Measurements from ENCODE around the gene AP2A1.

AP2A1 gene

DNA sequence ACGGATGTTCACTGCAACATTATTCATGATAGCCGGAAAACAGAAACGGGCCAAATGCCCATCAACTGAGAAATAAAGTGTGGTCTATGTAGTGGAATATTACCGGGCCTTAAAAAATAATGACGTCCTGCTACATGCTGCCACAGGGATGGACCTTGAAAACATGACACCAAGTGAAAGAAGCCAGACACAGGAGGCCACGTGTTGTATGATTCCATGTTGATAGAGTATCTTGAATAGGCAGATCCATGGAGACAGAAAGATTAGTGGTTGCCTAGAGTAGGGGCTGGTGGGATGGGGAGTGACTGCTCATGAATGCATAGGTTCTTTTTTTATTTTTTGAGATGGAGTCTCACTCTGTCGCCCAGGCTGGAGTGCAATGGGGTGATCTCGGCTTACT, 3.7 kb downstream of the AP2A1 start:
- no peak overlapping the region for H3K4ac ChIP-seq (ENCODE audit: low read depth, low read length)

DNA sequence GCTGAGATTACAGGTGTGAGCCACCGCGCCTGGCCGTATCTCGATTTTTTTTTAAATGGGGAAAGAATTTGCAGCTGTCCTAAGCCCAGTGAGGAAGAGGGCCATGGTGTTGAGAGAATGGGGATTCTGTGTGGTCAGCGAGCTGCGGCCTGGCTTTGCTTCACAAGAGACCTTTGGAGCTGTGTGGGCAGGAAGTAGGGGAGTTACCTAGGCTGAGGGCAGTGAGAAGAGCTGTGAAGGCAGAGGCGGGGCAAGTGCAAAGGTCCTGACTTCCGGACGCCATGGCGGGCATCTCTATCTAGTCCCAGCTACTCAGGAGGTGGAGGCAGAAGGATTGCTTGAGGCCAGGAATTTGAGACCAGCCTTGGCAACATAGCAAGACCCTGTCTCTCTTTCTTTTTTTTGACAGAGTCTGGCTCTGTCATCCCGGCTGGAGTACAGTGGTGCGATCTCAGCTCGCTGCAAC, 4.9 kb downstream of the AP2A1 start:
- H3K4me1 ChIP-seq (ENCODE audit: control insufficient read depth in 1 of 2, insufficient read depth in 2 of 2, low read length in 2 of 2), result peaks cover 17 to 20% of the 10 kb centered on the region in 2 experiments
- no peak overlapping the region for H2AK5ac ChIP-seq (ENCODE audit: low read length)
- no peak overlapping the region for H3K4ac ChIP-seq (ENCODE audit: low read depth, low read length)
- no peak overlapping the region for H3K18ac ChIP-seq (ENCODE audit: low read length)
- peaks cover 19 to 25% of the 10 kb centered on the region in 2 experiments for H3K36me3 ChIP-seq (ENCODE audit: control insufficient read depth in 1 of 2, insufficient read depth in 2 of 2, low read length in 2 of 2)
- no peak overlapping the region for H3K4me2 ChIP-seq (ENCODE audit: low read length)
- no peak overlapping the region for H2BK12ac ChIP-seq (ENCODE audit: low read length)
- peaks cover 11% of the 10 kb centered on the region for H3K79me2 ChIP-seq (ENCODE audit: control insufficient read depth, insufficient read depth, low read length, poor library complexity)
- peaks cover 9% of the 10 kb centered on the region for H3K79me1 ChIP-seq (ENCODE audit: low read length)
- no peaks in the 10 kb centered on the region for H3K9me3 ChIP-seq (ENCODE audit: insufficient read depth, low read depth, low read length)
- H2BK5ac ChIP-seq (ENCODE audit: low read depth, low read length, poor library complexity), result no peak overlapping the region
- H4K12ac ChIP-seq (ENCODE audit: low read depth, low read length), result no peak overlapping the region
- H3K27ac ChIP-seq (ENCODE audit: low read depth, low read length), result no peak overlapping the region
- no peaks in the 10 kb centered on the region for H3K27me3 ChIP-seq (ENCODE audit: insufficient read depth, low read length)
- WGBS (ENCODE audit: extremely low coverage, insufficient coverage, insufficient read length), result no CpG with 5 or more reads among the region's 13 CpGs
- H3K4me3 ChIP-seq (ENCODE audit: low read depth, low read length), result no peak overlapping the region
- H3K23ac ChIP-seq (ENCODE audit: low read length), result no peak overlapping the region
- no peak overlapping the region for H2BK120ac ChIP-seq (ENCODE audit: insufficient read depth, low read length, poor library complexity)
- no peak overlapping the region for H3K14ac ChIP-seq (ENCODE audit: low read length)
- H4K8ac ChIP-seq (ENCODE audit: low read depth, low read length), result no peak overlapping the region
- DNase-seq, result no peak
- H3K9ac ChIP-seq (ENCODE audit: low read length), result no peak overlapping the region
- no peak overlapping the region for H2AFZ ChIP-seq (ENCODE audit: insufficient read depth, low read length, poor library complexity)
- H4K91ac ChIP-seq (ENCODE audit: low read depth, low read length), result no peak overlapping the region

More for the DNA sequence above, 3.7 kb downstream of the AP2A1 start:
- Histone ChIP-seq H3K9me3 (ENCODE audit: insufficient read depth, low read depth, low read length) (no peaks in the 10 kb centered on the region), H3K23ac (ENCODE audit: low read length) (no peak overlapping the region), H4K12ac (ENCODE audit: low read depth, low read length) (no peak overlapping the region), H3K36me3 (ENCODE audit: control insufficient read depth in 1 of 2, insufficient read depth in 2 of 2, low read length in 2 of 2) (peaks cover 13 to 17% of the 10 kb centered on the region in 2 experiments), H2BK12ac (ENCODE audit: low read length) (no peak overlapping the region), H3K4me2 (ENCODE audit: low read length) (no peak overlapping the region), H3K14ac (ENCODE audit: low read length) (no peak overlapping the region), H3K27me3 (ENCODE audit: insufficient read depth, low read length) (no peaks in the 10 kb centered on the region), H3K27ac (ENCODE audit: low read depth, low read length) (no peak overlapping the region), H3K79me1 (ENCODE audit: low read length) (peaks cover 15% of the 10 kb centered on the region), H3K9ac (ENCODE audit: low read length) (no peak overlapping the region), H3K4me3 (ENCODE audit: low read depth, low read length) (no peak overlapping the region), H4K91ac (ENCODE audit: low read depth, low read length) (no peak overlapping the region), H2AK5ac (ENCODE audit: low read length) (no peak overlapping the region), H3K4me1 (ENCODE audit: control insufficient read depth in 1 of 2, insufficient read depth in 2 of 2, low read length in 2 of 2) (peaks cover 17 to 19% of the 10 kb centered on the region in 2 experiments), H2BK120ac (ENCODE audit: insufficient read depth, low read length, poor library complexity) (no peak overlapping the region), H2AFZ (ENCODE audit: insufficient read depth, low read length, poor library complexity) (no peak overlapping the region), H3K18ac (ENCODE audit: low read length) (no peak overlapping the region), H3K79me2 (ENCODE audit: control insufficient read depth, insufficient read depth, low read length, poor library complexity) (peaks cover 11% of the 10 kb centered on the region), H4K8ac (ENCODE audit: low read depth, low read length) (no peak overlapping the region), H2BK5ac (ENCODE audit: low read depth, low read length, poor library complexity) (no peak overlapping the region)
- whole genome bisulfite sequencing (ENCODE audit: extremely low coverage, insufficient coverage, insufficient read length), result no CpG with 5 or more reads among the region's 8 CpGs
- no peak for DNase-seq

DNA sequence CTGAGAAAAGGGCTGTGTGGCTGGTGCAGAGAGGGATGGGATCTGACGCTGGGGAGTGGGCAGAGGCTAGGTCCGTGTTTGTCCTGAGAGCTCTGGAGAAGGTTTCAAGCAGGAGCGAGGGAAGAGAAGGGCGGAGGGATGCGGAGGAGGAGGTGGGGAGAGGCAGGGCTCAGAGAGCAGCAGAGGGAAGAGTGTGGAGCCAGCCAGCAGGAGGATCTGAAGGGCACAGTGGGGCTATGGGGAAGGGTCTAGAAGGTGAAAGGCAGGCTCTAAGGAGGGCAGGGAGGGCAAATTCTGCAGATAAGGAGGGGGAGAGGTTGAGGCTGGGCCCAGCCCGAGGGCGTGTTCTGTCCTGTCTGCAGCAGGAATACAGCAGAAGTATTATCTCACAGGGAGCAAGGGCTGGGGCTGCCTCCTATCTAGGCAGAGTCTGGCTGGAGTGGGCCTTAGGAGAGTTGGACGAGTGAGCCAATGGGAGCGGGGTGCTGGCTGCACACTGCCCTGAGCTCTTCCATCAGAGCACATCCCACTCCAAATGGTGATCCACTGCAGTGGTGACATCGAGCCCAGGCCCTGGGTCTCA, 6.1 kb downstream of the AP2A1 start:
- Histone ChIP-seq H3K36me3 (ENCODE audit: control insufficient read depth in 1 of 2, insufficient read depth in 2 of 2, low read length in 2 of 2) (peaks cover 21 to 25% of the 10 kb centered on the region in 2 experiments), H2BK120ac (ENCODE audit: insufficient read depth, low read length, poor library complexity) (peak overlapping the region; percentile 25), H4K12ac (ENCODE audit: low read depth, low read length) (no peak overlapping the region), H3K79me2 (ENCODE audit: control insufficient read depth, insufficient read depth, low read length, poor library complexity) (peaks cover 3% of the 10 kb centered on the region), H3K27me3 (ENCODE audit: insufficient read depth, low read length) (no peaks in the 10 kb centered on the region), H2BK5ac (ENCODE audit: low read depth, low read length, poor library complexity) (no peak overlapping the region), H3K18ac (ENCODE audit: low read length) (no peak overlapping the region), H2AK5ac (ENCODE audit: low read length) (no peak overlapping the region), H3K9ac (ENCODE audit: low read length) (no peak overlapping the region), H2AFZ (ENCODE audit: insufficient read depth, low read length, poor library complexity) (no peak overlapping the region), H3K4me3 (ENCODE audit: low read depth, low read length) (no peak overlapping the region), H3K14ac (ENCODE audit: low read length) (no peak overlapping the region), H2BK12ac (ENCODE audit: low read length) (no peak overlapping the region), H3K79me1 (ENCODE audit: low read length) (no peaks in the 10 kb centered on the region), H4K91ac (ENCODE audit: low read depth, low read length) (no peak overlapping the region), H3K27ac (ENCODE audit: low read depth, low read length) (no peak overlapping the region), H3K4me1 (ENCODE audit: control insufficient read depth in 1 of 2, insufficient read depth in 2 of 2, low read length in 2 of 2) (peaks cover 12 to 14% of the 10 kb centered on the region in 2 experiments), H4K8ac (ENCODE audit: low read depth, low read length) (no peak overlapping the region), H3K9me3 (ENCODE audit: insufficient read depth, low read depth, low read length) (no peaks in the 10 kb centered on the region), H3K4me2 (ENCODE audit: low read length) (no peak overlapping the region), H3K23ac (ENCODE audit: low read length) (no peak overlapping the region), H3K4ac (ENCODE audit: low read depth, low read length) (peak overlapping the region; percentile 2)
- no CpG with 5 or more reads among the region's 10 CpGs for WGBS (ENCODE audit: extremely low coverage, insufficient coverage, insufficient read length)
- DNase-seq, result no peak

DNA sequence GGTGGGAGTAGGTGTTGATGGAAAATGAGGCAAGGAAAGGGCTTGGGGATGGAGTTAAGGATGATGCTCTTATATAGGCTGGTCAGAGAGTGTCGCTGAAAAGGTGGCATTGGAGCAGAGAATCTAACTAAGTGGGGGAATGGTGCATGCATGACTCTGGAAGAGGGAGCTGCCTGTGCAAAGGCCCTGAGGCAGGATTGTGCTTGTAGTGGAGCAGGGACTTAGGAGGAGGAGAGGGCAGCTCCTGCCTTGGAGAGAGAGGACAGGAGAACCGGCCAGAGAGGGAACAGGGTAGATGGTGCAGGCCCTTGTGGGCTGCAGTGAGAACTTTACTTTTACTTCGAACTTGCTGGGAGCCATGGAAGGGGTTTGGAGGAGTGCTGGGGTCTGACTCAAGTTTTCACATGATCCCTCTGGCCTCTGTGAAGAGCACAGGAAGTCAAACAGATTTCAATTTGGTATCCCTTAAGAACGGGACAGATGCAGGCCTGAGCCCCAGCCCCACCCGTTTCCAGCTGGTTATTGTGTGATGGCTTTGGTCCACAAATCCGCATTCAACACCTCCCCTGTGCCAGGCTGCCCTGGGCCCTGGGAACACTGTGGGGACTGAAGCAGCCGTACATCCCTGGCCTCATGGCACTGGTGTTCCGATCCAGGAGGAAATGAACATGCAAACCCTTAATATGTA, 7.0 kb downstream of the AP2A1 start:
- H3K14ac ChIP-seq (ENCODE audit: low read length), result no peak overlapping the region
- no peak overlapping the region for H2BK12ac ChIP-seq (ENCODE audit: low read length)
- no peak overlapping the region for H3K4me2 ChIP-seq (ENCODE audit: low read length)
- no peak overlapping the region for H4K12ac ChIP-seq (ENCODE audit: low read depth, low read length)
- H4K91ac ChIP-seq (ENCODE audit: low read depth, low read length), result peak overlapping the region; percentile 25
- H2BK120ac ChIP-seq (ENCODE audit: insufficient read depth, low read length, poor library complexity), result no peak overlapping the region
- no peak overlapping the region for H2AFZ ChIP-seq (ENCODE audit: insufficient read depth, low read length, poor library complexity)
- no peak overlapping the region for H3K27ac ChIP-seq (ENCODE audit: low read depth, low read length)
- no peak overlapping the region for H3K4ac ChIP-seq (ENCODE audit: low read depth, low read length)
- no peak overlapping the region for H3K9ac ChIP-seq (ENCODE audit: low read length)
- H3K36me3 ChIP-seq (ENCODE audit: control insufficient read depth in 1 of 2, insufficient read depth in 2 of 2, low read length in 2 of 2), result peaks cover 21 to 25% of the 10 kb centered on the region in 2 experiments
- DNase-seq, result no peak
- H3K18ac ChIP-seq (ENCODE audit: low read length), result no peak overlapping the region
- H3K4me3 ChIP-seq (ENCODE audit: low read depth, low read length), result no peak overlapping the region
- H3K4me1 ChIP-seq (ENCODE audit: control insufficient read depth in 1 of 2, insufficient read depth in 2 of 2, low read length in 2 of 2), result peaks cover 6 to 8% of the 10 kb centered on the region in 2 experiments
- H4K8ac ChIP-seq (ENCODE audit: low read depth, low read length), result no peak overlapping the region
- no peak overlapping the region for H3K23ac ChIP-seq (ENCODE audit: low read length)
- WGBS (ENCODE audit: extremely low coverage, insufficient coverage, insufficient read length), result no CpG with 5 or more reads among the region's 8 CpGs
- H3K27me3 ChIP-seq (ENCODE audit: insufficient read depth, low read length), result no peaks in the 10 kb centered on the region
- H2AK5ac ChIP-seq (ENCODE audit: low read length), result no peak overlapping the region
- no peaks in the 10 kb centered on the region for H3K9me3 ChIP-seq (ENCODE audit: insufficient read depth, low read depth, low read length)
- H2BK5ac ChIP-seq (ENCODE audit: low read depth, low read length, poor library complexity), result no peak overlapping the region
- H3K79me1 ChIP-seq (ENCODE audit: low read length), result no peaks in the 10 kb centered on the region
- H3K79me2 ChIP-seq (ENCODE audit: control insufficient read depth, insufficient read depth, low read length, poor library complexity), result no peaks in the 10 kb centered on the region
